ENCODE measurements around the gene CCDC33. TPM values are rescaled to one million over a fixed set of nuclear protein-coding genes. Genes with fewer than 3 reads are reported as not detected.
A peak's percentile ranks its signal among the peaks of the same experiment; 100 is the strongest.

CCDC33 gene
- total RNA-seq, 1 donor from 2014 or later, result not detected

DNA sequence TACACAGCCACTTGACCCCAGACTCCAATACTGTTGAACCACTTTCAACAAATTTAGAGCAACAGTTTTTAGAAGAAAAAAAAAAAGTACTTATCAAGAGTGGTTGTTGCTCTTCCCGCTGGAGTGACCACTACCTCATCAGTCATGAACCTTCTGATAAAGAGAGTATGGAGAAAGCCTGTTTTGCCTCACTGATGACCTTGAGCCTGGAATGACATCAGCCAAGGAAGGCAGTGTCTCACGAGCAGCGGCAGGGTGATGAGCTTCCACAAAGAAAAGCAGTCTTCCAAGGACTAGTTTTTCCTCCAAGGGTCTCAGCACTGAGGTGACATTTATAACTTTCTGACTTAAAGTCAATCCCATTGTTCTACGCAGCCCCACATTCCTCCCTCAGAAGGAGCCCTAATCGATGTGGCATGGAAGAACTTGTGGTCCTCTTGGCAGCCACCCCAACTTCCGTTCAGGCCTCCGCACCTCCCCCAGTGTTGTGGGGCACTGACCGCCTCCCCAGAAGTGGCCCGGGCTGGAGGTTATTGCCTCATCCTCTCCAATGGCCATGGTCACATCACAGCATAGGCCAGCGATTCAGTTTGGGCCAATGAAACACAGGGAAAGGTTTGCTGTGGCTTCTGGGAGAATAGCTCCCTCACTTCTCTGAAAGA lies 133.1 kb downstream of the CCDC33 start:
- peaks cover 15% of the 10 kb centered on the region for H3K4me1 ChIP-seq
- no peak overlapping the region for H3K27ac ChIP-seq
- intact Hi-C loops (cut with DNase I), result no loop called here
- H3K9me3 ChIP-seq, result no peaks in the 10 kb centered on the region
- ATAC-seq (no peak), DNase-seq (no peak)
- no peaks in the 10 kb centered on the region for H3K36me3 ChIP-seq
- no peak overlapping the region for H3K4me3 ChIP-seq
- TF ChIP-seq, protein P1, sequence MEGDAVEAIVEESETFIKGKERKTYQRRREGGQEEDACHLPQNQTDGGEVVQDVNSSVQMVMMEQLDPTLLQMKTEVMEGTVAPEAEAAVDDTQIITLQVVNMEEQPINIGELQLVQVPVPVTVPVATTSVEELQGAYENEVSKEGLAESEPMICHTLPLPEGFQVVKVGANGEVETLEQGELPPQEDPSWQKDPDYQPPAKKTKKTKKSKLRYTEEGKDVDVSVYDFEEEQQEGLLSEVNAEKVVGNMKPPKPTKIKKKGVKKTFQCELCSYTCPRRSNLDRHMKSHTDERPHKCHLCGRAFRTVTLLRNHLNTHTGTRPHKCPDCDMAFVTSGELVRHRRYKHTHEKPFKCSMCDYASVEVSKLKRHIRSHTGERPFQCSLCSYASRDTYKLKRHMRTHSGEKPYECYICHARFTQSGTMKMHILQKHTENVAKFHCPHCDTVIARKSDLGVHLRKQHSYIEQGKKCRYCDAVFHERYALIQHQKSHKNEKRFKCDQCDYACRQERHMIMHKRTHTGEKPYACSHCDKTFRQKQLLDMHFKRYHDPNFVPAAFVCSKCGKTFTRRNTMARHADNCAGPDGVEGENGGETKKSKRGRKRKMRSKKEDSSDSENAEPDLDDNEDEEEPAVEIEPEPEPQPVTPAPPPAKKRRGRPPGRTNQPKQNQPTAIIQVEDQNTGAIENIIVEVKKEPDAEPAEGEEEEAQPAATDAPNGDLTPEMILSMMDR (IDR thresholded peaks at IDR 0.05), result no peak
- H3K27me3 ChIP-seq, result peaks cover 14% of the 10 kb centered on the region

DNA sequence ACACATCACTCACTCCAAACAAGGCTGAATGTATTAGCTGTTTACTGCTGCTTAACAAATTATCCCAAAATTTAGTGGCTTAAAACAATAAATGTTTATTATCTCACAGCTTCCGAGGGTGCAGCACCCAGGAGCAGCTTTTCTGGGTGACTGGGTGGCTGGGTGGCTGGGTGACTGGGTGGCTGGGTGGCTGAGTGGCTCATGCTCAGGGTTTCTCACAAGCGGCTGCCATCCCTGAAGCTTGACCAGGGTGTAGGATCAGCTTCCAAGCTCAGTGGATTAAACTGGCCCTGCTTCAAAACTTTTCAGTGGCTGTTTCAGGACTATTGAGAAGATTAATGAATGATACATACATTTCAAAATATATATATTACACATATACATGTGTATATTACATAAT lies 133.6 kb downstream of the CCDC33 start:
- peaks cover 14% of the 10 kb centered on the region for H3K27me3 ChIP-seq
- no peak for DNase-seq
- intact Hi-C loops (cut with DNase I), result no loop called here

DNA sequence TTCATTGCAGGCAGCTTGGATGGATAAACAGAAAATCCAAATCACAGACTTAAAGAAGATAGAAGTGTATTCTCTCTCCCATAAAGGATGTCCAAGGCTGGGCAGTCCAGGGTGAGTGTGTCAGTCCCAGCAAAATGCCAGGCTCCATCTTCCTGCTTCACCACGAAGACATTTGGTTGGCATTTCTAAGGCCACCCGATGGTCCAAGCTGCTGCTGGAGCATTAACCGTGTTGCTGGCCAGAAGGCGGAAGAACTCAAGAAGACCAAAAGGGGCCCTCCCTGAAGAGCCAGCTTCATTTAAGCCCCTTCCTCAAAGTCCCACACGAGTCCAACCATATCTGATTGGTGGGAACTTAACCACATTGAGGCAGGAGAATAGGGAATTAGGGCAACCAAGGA lies 134.3 kb downstream of the CCDC33 start:
- ATAC-seq, result no peak
- Histone ChIP-seq H3K27me3 (peaks cover 14% of the 10 kb centered on the region), H3K27ac (no peak overlapping the region), H3K36me3 (no peaks in the 10 kb centered on the region), H3K4me1 (peaks cover 21% of the 10 kb centered on the region), H3K9me3 (no peaks in the 10 kb centered on the region), H3K4me3 (no peak overlapping the region)
- TF ChIP-seq, protein P1 (IDR thresholded peaks at IDR 0.05), result no peak
- intact Hi-C loops (cut with DNase I), result no loop called here
- DNase-seq, result no peak

More for the DNA sequence above, 133.6 kb downstream of the CCDC33 start:
- TF ChIP-seq, protein P1 (IDR thresholded peaks at IDR 0.05), result no peak
- no peak overlapping the region for H3K4me3 ChIP-seq
- no peaks in the 10 kb centered on the region for H3K9me3 ChIP-seq
- no peak overlapping the region for H3K27ac ChIP-seq
- H3K36me3 ChIP-seq, result no peaks in the 10 kb centered on the region
- ATAC-seq, result no peak
- H3K4me1 ChIP-seq, result peaks cover 20% of the 10 kb centered on the region

DNA sequence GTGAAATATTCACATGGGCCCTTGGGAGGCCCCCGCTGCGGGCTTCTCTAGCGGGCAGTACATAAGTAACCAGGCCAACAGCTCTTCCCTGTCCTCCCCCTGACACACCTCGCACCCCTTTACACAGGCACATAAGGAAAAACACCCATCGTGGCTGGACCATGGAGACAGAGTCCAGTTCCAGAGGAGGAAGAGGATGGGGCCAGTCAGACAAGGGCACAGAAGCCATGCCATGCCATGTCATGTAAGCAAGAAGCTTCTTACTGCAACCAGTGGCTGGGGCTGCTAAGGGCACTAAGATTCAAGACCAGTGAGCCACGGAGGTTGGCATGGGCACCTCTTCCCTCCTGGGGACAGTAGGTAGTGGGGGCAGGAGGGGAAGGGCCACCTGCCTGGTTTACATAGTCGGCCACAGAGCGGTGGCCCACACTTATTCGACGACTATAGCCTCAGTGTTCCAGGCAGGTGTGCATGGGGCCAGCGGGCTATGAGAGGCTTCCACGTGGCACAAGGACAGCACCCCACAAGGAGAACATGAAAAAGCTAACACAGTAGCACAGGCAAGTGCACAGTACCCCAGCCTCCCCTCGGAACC lies 137.0 kb downstream of the CCDC33 start:
- DNase-seq (no peak), ATAC-seq (no peak)
- peaks cover 13% of the 10 kb centered on the region for H3K4me1 ChIP-seq
- intact Hi-C loops (cut with DNase I), result no loop called here
- H3K4me3 ChIP-seq, result no peak overlapping the region
- no peaks in the 10 kb centered on the region for H3K27me3 ChIP-seq
- no peaks in the 10 kb centered on the region for H3K9me3 ChIP-seq
- H3K36me3 ChIP-seq, result no peaks in the 10 kb centered on the region
- TF ChIP-seq, protein P1 (IDR thresholded peaks at IDR 0.05), result no peak
- H3K27ac ChIP-seq, result no peak overlapping the region

DNA sequence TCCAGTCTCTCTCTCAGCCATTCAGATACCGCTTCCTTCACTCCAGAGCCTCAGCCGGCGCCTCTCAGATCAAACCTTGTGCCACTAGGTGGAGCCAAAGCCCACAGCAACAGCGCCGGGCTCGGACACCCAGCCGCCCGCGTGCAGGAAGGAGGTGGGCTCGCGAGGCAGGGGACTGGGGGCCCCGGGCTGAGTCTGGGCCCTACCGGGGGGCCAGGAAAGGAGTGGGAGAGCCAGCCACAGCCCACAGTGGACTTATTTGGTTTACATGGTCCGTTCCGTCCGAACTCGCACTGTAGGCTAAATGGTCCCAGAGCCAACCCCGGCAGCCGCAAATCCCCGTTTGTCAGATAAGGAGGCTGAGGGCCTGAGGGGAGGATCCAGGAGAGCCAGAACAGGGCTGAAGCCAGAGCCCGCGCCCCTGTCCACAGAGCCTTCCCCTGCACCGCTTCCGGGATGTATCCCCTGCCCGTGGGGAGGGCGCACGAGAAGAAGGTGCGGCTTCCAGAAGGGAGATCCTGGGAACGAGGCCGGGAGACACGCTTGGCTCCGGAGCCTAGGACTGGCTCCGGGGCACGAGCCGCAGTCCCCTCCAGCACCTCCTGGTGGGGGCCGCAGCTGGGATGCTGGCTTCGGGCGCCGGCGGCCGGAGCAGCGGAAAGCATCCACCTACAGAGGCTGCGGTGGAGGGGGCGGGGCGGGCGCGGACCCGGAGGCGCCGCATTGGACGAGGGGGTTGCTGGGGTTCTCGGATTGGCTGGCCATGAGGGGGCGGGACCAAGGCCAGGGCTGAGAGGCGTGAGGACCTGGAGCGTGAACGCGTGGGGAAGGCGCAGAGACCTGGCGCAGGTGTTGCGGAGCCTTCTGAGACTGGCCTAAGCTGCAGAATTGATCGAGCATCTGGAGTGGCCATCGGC lies 137.9 kb downstream of the CCDC33 start:
- H3K36me3 ChIP-seq, result no peaks in the 10 kb centered on the region
- peak overlapping the region; percentile 72 for H3K4me3 ChIP-seq
- H3K27ac ChIP-seq, result no peak overlapping the region
- no peaks in the 10 kb centered on the region for H3K27me3 ChIP-seq
- ATAC-seq (peak; percentile 97), DNase-seq (peak; percentile 96)
- intact Hi-C loops (cut with DNase I), result no loop called here
- no peaks in the 10 kb centered on the region for H3K9me3 ChIP-seq
- H3K4me1 ChIP-seq, result peaks cover 13% of the 10 kb centered on the region
- TF ChIP-seq, protein P1 (IDR thresholded peaks at IDR 0.05), result peak; percentile 90

All from upper lobe of right lung (tissue), 1 donor.